ENCODE data around the gene CLPTM1L.

Gene CLPTM1L

GRCh38 chr5:1270933-1271914 is 73.7 kb downstream of the CLPTM1L start:
- no peak for DNase-seq

- no peak for DNase-seq
Observed at GRCh38 chr5:1270426-1270825, 74.5 kb downstream of the CLPTM1L start.

GRCh38 chr5:1268666-1269065 is 76.2 kb downstream of the CLPTM1L start:
- DNase-seq = no peak

- DNase-seq = no peak
Observed at GRCh38 chr5:1268056-1268455, 76.8 kb downstream of the CLPTM1L start.

All from SIG-M5 (cell line).